Naive thymus-derived CD4-positive, alpha-beta T cell (primary cell): ENCODE data around the gene KREMEN1. TPM values are rescaled to one million over a fixed set of nuclear protein-coding genes. Genes with fewer than 3 reads are reported as not detected.

ENCODE experiments used
- ATAC-seq: fragments of 150-1000 bp; cut with Tn5 transposase; 2 replicates; pipeline ENCODE4 v1.10.0; 2021; ENCODE audit warnings: mild to moderate bottlenecking, moderate library complexity
- CTCF ChIA-PET: fragments of 350-600 bp; sonication (Branson Sonifier 250); formaldehyde crosslinking; loops from one replicate; lab custom pipeline; 2021; ENCODE audit warnings: antibody characterized with exemption; lab: Charles Lee
- POLR2A ChIA-PET: fragments of 350-600 bp; sonication (Branson Sonifier 250); formaldehyde crosslinking; loops from one replicate; lab custom pipeline; 2021; ENCODE audit warnings: antibody characterized with exemption, inconsistent platforms; lab: Charles Lee
- DNase-seq, 9 donors: peaks; one replicate each; pipeline versions ENCODE4 v3.0.0 to v3.0.0-alpha.2; 2020 to 2022; ENCODE audit warnings: mixed read lengths in 1 of 9
- H3K27ac ChIP-seq: one replicate; pipeline ENCODE4 v1.7.0; 2013; ENCODE audit warnings: mild to moderate bottlenecking, low read depth, low read length, moderate library complexity
- H3K27me3 ChIP-seq, 2 donors: one replicate each; pipeline ENCODE4 v1.7.0; 2013; ENCODE audit warnings: low read length in 2 of 2, mild to moderate bottlenecking in 2 of 2, moderate library complexity in 2 of 2; ENCODE audit not compliant: control insufficient read depth in 2 of 2, insufficient read depth in 2 of 2
- H3K36me3 ChIP-seq, 3 experiments: 1 replicate in 2 of 3; 2 replicates in 1 of 3; pipeline ENCODE4 v1.7.0; 2013; ENCODE audit warnings: low read length in 3 of 3, mild to moderate bottlenecking in 3 of 3, moderate library complexity in 1 of 3; ENCODE audit not compliant: insufficient read depth in 3 of 3, control insufficient read depth in 2 of 3
- H3K4me1 ChIP-seq, 2 donors: one replicate each; pipeline ENCODE4 v1.7.0; 2013; ENCODE audit warnings: low read length in 2 of 2, mild to moderate bottlenecking in 2 of 2, moderate library complexity in 1 of 2; ENCODE audit not compliant: control insufficient read depth in 2 of 2, insufficient read depth in 2 of 2
- H3K4me3 ChIP-seq: 2 replicates; pipeline ENCODE4 v1.7.0; 2013; ENCODE audit warnings: mild to moderate bottlenecking, low read length
- H3K9me3 ChIP-seq, 3 experiments: 1 replicate in 2 of 3; 2 replicates in 1 of 3; pipeline ENCODE4 v1.7.0; 2013; ENCODE audit warnings: low read length in 3 of 3; ENCODE audit not compliant: control insufficient read depth in 2 of 3
- H3K27ac Mint-ChIP-seq, 9 donors: one replicate each; pipeline ENCODE4 v1.8.0; 2020 to 2022; ENCODE audit warnings: mixed read lengths in 9 of 9, mild to moderate bottlenecking in 8 of 9, moderate library complexity in 5 of 9, inconsistent platforms in 2 of 9
- H3K27me3 Mint-ChIP-seq, 5 donors: one replicate each; pipeline ENCODE4 v1.8.0; 2021 to 2022; ENCODE audit warnings: mixed read lengths in 5 of 5, mild to moderate bottlenecking in 1 of 5
- H3K36me3 Mint-ChIP-seq, 5 donors: one replicate each; pipeline ENCODE4 v1.8.0; 2020 to 2022; ENCODE audit warnings: mixed read lengths in 5 of 5, mild to moderate bottlenecking in 3 of 5, inconsistent platforms in 1 of 5
- H3K4me1 Mint-ChIP-seq, 7 donors: one replicate each; pipeline ENCODE4 v1.8.0; 2020 to 2022; ENCODE audit warnings: mixed read lengths in 7 of 7, mild to moderate bottlenecking in 3 of 7, inconsistent platforms in 1 of 7
- H3K4me3 Mint-ChIP-seq, 10 donors: one replicate each; pipeline ENCODE4 v1.8.0; 2020 to 2022; ENCODE audit warnings: mild to moderate bottlenecking in 10 of 10, mixed read lengths in 10 of 10, moderate library complexity in 6 of 10, inconsistent platforms in 2 of 10
- H3K9me3 Mint-ChIP-seq, 11 donors: one replicate each; pipeline ENCODE4 v1.8.0; 2020 to 2022; ENCODE audit warnings: mixed read lengths in 11 of 11, mild to moderate bottlenecking in 4 of 11, inconsistent platforms in 1 of 11, moderate library complexity in 1 of 11
- intact Hi-C, 2 donors: fragments of 100-400 bp; cut with micrococcal nuclease; formaldehyde crosslinking; loops; one replicate each; pipeline ENCODE4 v1.15.1; 2023
- polyA plus RNA-seq, 2 donors: library from polyadenylated mRNA; unstranded; fragments of 300-500 nt; fragmentation: Illumina TruSeq; gene quantifications; one replicate each; pipeline ENCODE4 v1.2.3, GENCODE V29; 2021
- total RNA-seq, 6 experiments: library from RNA in 5 of 6; stranded (reverse) in 5 of 6; gene quantifications; 1 replicate in 5 of 6; 2 replicates in 1 of 6; pipeline ENCODE4 v1.2.3 and lab custom pipeline; 2021 to 2026

The KREMEN1 gene
- total and polyA plus RNA-seq, 7 experiments from 2014 or later, result 1.1 TPM; not detected in 6

GRCh38 chr22:29124777-29125442, 52.1 kb downstream of the KREMEN1 start:
- ChIA-PET CTCF (no interaction called here), POLR2A (no interaction called here)
- peaks cover under 1 to 4% (median 1%) of the 10 kb centered on the region in 5 donors for H3K36me3 Mint-ChIP-seq
- peaks cover under 1 to 10% (median 6%) of the 10 kb centered on the region in 5 donors for H3K27me3 Mint-ChIP-seq
- H3K4me1 ChIP-seq, result no peaks in the 10 kb centered on the region
- DNase-seq, result no peak
- peaks cover under 1 to 5% (median 2%) of the 10 kb centered on the region in 11 donors for H3K9me3 Mint-ChIP-seq
- no peak overlapping the region for H3K4me3 Mint-ChIP-seq
- H3K27me3 ChIP-seq, result no peaks in the 10 kb centered on the region
- intact Hi-C loops, result loop anchor here in 1 of 2 donors (1.0 kb wide), 1 partner anchor 29 kb away; no protein-coding TSS in a partner anchor
- H3K4me3 ChIP-seq, result no peak overlapping the region
- no peaks in the 10 kb centered on the region for H3K36me3 ChIP-seq
- H3K27ac ChIP-seq, result no peak overlapping the region
- no peak for ATAC-seq
- H3K4me1 Mint-ChIP-seq, result peaks cover 0 to 10% (median 0%) of the 10 kb centered on the region in 7 donors
- no peaks in the 10 kb centered on the region for H3K9me3 ChIP-seq
- H3K27ac Mint-ChIP-seq, result no peak overlapping the region

GRCh38 chr22:29125443-29125778, 52.6 kb downstream of the KREMEN1 start:
- no peaks in the 10 kb centered on the region for H3K36me3 ChIP-seq
- peaks cover 0 to 10% (median 0%) of the 10 kb centered on the region in 7 donors for H3K4me1 Mint-ChIP-seq
- no peak overlapping the region for H3K27ac ChIP-seq
- ATAC-seq (no peak), DNase-seq (no peak)
- peaks cover 0 to 2% (median 0%) of the 10 kb centered on the region in 5 donors for H3K36me3 Mint-ChIP-seq
- H3K9me3 Mint-ChIP-seq, result peaks cover 0 to 4% (median 1%) of the 10 kb centered on the region in 11 donors
- H3K4me1 ChIP-seq, result no peaks in the 10 kb centered on the region
- peaks cover 0 to 8% (median 3%) of the 10 kb centered on the region in 5 donors for H3K27me3 Mint-ChIP-seq
- no peaks in the 10 kb centered on the region for H3K27me3 ChIP-seq
- H3K4me3 Mint-ChIP-seq, result no peak overlapping the region
- no peaks in the 10 kb centered on the region for H3K9me3 ChIP-seq
- ChIA-PET CTCF (no interaction called here), POLR2A (interaction anchor here (0.6 kb wide), 1 partner anchor 10 kb away, joined by 3 read pairs; no protein-coding TSS in a partner anchor)
- no peak overlapping the region for H3K4me3 ChIP-seq
- no peak overlapping the region for H3K27ac Mint-ChIP-seq
- intact Hi-C loops, result no loop called here

- H3K27me3 Mint-ChIP-seq, result peaks cover 0 to 8% (median 0%) of the 10 kb centered on the region in 5 donors
- H3K9me3 Mint-ChIP-seq, result peaks cover 0 to 3% (median 0%) of the 10 kb centered on the region in 11 donors
- ChIA-PET POLR2A (interaction anchor here (0.6 kb wide), 1 partner anchor 10 kb away, joined by 3 read pairs; no protein-coding TSS in a partner anchor), CTCF (no interaction called here)
- intact Hi-C loops, result no loop called here
- H3K36me3 ChIP-seq, result no peaks in the 10 kb centered on the region
- H3K27me3 ChIP-seq, result no peaks in the 10 kb centered on the region
- H3K27ac ChIP-seq, result no peak overlapping the region
- no peaks in the 10 kb centered on the region for H3K36me3 Mint-ChIP-seq
- H3K4me3 ChIP-seq, result no peak overlapping the region
- H3K4me1 ChIP-seq, result no peaks in the 10 kb centered on the region
- DNase-seq, result no peak
- no peaks in the 10 kb centered on the region for H3K9me3 ChIP-seq
- ATAC-seq, result no peak
- peaks cover 0 to 10% (median 0%) of the 10 kb centered on the region in 7 donors for H3K4me1 Mint-ChIP-seq
- H3K4me3 Mint-ChIP-seq, result no peak overlapping the region
- H3K27ac Mint-ChIP-seq, result no peak overlapping the region
These were observed 53.0 kb downstream of the KREMEN1 start for GRCh38 chr22:29125844-29126243.

GRCh38 chr22:29126670-29127395, 54.0 kb downstream of the KREMEN1 start:
- no peaks in the 10 kb centered on the region for H3K27me3 ChIP-seq
- Mint-ChIP-seq H3K27ac (no peak overlapping the region), H3K36me3 (no peaks in the 10 kb centered on the region), H3K4me3 (no peak overlapping the region), H3K9me3 (peaks cover 0 to 3% (median 0%) of the 10 kb centered on the region in 11 donors), H3K4me1 (peaks cover 0 to 10% (median 0%) of the 10 kb centered on the region in 7 donors), H3K27me3 (peaks cover 0 to 10% (median 0%) of the 10 kb centered on the region in 5 donors)
- no peak overlapping the region for H3K4me3 ChIP-seq
- DNase-seq, result no peak
- H3K27ac ChIP-seq, result no peak overlapping the region
- ChIA-PET POLR2A (no interaction called here), CTCF (no interaction called here)
- ATAC-seq, result no peak
- no peaks in the 10 kb centered on the region for H3K36me3 ChIP-seq
- intact Hi-C loops, result no loop called here
- H3K9me3 ChIP-seq, result no peaks in the 10 kb centered on the region
- H3K4me1 ChIP-seq, result no peaks in the 10 kb centered on the region

GRCh38 chr22:29128891-29129807, 56.3 kb downstream of the KREMEN1 start:
- Mint-ChIP-seq H3K36me3 (peaks cover 0 to 4% (median 0%) of the 10 kb centered on the region in 5 donors), H3K27ac (no peak overlapping the region), H3K4me3 (no peak overlapping the region), H3K9me3 (peaks cover 0 to 6% (median 4%) of the 10 kb centered on the region in 11 donors), H3K4me1 (peaks cover 0 to 3% (median 0%) of the 10 kb centered on the region in 7 donors), H3K27me3 (peaks cover 0 to 18% (median 7%) of the 10 kb centered on the region in 5 donors)
- POLR2A ChIA-PET, result no interaction called here
- no peaks in the 10 kb centered on the region for H3K9me3 ChIP-seq
- no peaks in the 10 kb centered on the region for H3K36me3 ChIP-seq
- no peak overlapping the region for H3K4me3 ChIP-seq
- no peak overlapping the region for H3K27ac ChIP-seq
- DNase-seq (no peak), ATAC-seq (no peak)
- CTCF ChIA-PET, result no interaction called here
- intact Hi-C loops, result no loop called here
- H3K4me1 ChIP-seq, result no peaks in the 10 kb centered on the region
- no peaks in the 10 kb centered on the region for H3K27me3 ChIP-seq

- no peak overlapping the region for H3K4me3 ChIP-seq
- peaks cover 0 to 3% (median 0%) of the 10 kb centered on the region in 7 donors for H3K4me1 Mint-ChIP-seq
- intact Hi-C loops, result no loop called here
- no peaks in the 10 kb centered on the region for H3K4me1 ChIP-seq
- H3K27ac ChIP-seq, result no peak overlapping the region
- ATAC-seq (no peak), DNase-seq (no peak)
- H3K9me3 Mint-ChIP-seq, result peaks cover 0 to 10% (median 4%) of the 10 kb centered on the region in 11 donors
- H3K4me3 Mint-ChIP-seq, result no peak overlapping the region
- no peak overlapping the region for H3K27ac Mint-ChIP-seq
- no peaks in the 10 kb centered on the region for H3K27me3 ChIP-seq
- peaks cover 0 to 23% (median 11%) of the 10 kb centered on the region in 5 donors for H3K27me3 Mint-ChIP-seq
- ChIA-PET CTCF (no interaction called here), POLR2A (no interaction called here)
- H3K36me3 ChIP-seq, result no peaks in the 10 kb centered on the region
- peaks cover 0 to 4% (median 0%) of the 10 kb centered on the region in 5 donors for H3K36me3 Mint-ChIP-seq
- H3K9me3 ChIP-seq, result no peaks in the 10 kb centered on the region
These were observed 56.9 kb downstream of the KREMEN1 start for GRCh38 chr22:29129808-29130140.
